Hematopoietic multipotent progenitor cell treated with erythropoietin and hydrocortisone succinate and interleukin-3 and kit ligand, for 4 days (in vitro differentiated cells): ENCODE results near the gene PPP6R2.
A peak's percentile ranks its signal among the peaks of the same experiment; 100 is the strongest.

ENCODE experiments used
- DNase-seq: peaks from one replicate; pipeline ENCODE4 v3.0.0-alpha.2; 2015

Gene PPP6R2

GRCh38 chr22:50436015-50436830, 93.1 kb downstream of the PPP6R2 start:
- no peak for DNase-seq

- no peak for DNase-seq
Measured at GRCh38 chr22:50436841-50437341, 93.8 kb downstream of the PPP6R2 start.

- DNase-seq, result no peak
Measured at GRCh38 chr22:50437511-50438304, 94.6 kb downstream of the PPP6R2 start.

DNA sequence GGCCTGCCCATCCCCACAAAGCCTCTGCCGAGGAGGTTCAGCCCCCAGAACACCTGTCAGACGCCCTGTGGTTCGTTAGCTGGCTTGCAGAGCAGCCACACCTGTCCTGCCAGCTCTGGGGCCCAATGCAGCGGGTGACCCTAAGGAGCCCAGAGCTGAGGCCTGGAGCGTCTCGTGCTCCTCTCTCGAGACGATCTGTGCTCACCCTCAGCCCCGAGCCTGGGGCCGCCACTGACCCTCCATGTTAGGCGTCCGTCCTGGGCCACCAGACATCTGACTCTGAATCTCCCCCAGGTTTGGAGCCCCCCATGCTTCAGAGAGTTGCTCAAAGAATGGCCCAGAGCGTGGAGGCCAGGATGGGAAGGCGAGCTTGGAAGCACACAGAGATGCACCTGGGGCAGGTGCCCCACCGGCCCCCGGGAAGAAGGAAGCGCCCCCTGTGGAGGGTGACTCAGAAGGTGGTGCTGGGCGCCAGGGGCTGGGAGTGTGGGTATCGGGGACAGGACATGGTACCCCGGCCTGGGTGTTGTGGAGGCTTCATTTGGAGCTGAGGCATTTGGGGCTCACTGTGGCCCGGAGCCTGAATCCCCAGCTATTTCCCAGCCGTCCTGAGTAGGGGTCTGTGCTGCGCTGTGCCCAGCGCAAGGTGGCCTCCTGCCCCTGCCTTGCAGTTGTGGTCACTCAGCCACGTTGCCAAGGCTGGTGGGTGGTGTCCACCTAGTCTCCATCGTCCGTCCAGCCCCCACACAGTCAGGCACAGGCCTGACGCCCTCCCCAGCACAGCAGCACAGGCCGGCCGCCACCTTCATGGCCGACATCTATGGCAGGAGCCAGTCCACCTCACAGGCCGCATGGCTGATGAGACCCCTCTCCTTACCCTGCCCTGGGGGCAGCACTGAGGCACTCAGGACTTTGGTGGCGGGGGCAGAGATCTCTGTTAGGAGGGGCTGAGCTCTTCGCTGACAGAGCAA, 95.5 kb downstream of the PPP6R2 start:
- DNase-seq, result no peak

GRCh38 chr22:50439314-50439870, 96.3 kb downstream of the PPP6R2 start:
- no peak for DNase-seq

DNA sequence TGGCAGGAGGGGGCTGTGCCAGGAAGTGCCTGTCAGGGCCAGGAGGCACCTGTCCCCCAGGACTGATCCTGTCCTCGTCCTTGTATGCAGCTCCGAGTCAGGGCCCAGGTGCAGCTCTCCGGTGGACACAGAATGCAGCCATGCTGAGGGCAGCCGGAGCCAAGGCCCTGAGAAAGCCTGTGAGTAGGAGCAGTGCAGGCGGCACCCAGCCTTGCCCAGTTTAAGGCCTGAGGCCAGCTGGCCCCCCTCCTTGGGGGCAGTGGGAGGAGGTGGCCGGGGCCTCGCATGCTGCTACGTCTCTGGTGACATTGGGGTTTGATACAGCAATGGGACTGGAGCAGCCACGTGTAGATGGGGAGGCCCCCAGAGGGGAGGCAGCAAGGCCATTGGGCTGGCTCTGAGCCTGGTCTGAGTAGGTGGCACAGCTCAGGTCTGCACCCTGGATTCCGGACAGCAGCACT, 96.8 kb downstream of the PPP6R2 start:
- no peak for DNase-seq

- no peak for DNase-seq
Measured at GRCh38 chr22:50440544-50441249, 97.6 kb downstream of the PPP6R2 start.

GRCh38 chr22:50441428-50441993, 98.4 kb downstream of the PPP6R2 start:
- DNase-seq, result no peak

DNA sequence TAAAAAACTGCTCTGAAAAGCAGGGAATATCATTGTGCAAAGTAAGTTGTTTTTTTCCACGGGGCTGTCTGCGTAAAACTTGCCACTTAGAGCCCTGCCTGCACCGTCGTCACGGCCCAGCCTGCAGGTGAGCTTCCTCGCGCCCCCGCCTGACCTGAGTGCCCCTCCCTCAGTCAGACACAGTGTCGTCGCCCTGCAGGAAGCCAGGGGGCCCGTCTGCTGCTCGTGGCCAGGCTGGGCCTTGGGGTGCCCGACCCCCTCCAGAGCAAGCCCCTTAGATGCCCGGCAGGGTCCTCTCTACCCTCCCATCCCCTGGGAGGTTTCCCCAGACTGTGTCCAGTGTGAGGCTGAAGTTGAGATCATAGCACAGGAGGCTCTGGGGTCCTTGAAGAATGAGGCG, 100.1 kb downstream of the PPP6R2 start:
- no peak for DNase-seq

DNA sequence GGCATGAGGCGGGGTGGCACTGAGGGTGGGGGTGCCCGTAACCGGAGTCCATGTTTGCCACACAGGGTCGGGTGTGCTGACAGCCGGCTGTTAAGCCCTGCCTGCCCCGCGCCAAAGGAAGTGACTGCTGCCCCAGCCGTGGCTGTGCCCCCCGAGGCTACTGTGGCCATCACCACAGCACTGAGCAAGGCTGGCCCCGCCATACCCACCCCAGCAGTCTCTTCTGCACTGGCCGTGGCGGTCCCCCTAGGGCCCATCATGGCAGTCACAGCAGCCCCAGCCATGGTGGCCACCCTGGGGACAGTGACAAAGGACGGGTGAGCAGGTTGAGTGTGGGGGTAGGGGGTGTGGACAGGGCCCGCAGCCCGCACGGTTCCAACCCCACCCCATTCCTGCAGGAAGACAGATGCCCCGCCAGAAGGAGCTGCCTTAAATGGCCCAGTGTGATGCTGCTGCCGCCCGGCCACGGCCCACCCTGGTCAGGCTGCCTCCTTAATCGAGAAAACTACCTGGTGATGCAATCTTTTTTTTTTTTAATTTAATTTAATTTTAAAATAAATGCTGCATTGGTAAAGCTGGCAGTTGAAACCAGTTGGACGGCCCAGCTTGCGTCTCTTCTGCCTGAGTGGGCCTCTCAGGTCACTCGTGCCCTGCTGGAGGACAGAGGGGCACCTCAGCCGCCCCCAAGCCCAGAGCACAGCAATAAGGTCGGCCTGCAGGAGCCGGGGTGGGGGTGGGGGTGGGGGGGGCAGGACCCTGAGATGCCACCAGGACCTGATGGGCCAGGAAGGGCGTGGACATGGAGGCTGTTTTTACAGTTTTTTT, 100.9 kb downstream of the PPP6R2 start:
- no peak for DNase-seq

DNA sequence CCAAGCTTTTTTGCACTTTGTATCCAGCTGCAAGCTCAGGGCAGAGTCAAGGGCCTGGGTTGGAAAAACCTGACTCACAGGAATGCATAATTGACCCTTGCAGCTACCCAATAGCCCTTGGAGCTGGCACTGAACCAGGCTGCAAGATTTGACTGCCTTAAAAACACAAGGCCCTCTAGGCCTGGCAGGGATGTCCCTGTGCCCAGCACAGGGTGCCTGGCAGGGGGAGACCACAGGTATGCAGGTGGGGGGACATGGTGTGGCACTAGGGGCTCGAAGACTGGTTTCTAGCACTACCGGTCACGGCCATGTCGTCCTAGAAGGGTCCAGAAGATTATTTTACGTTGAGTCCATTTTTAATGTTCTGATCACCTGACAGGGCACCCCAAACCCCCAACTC, 101.5 kb downstream of the PPP6R2 start:
- no peak for DNase-seq

DNA sequence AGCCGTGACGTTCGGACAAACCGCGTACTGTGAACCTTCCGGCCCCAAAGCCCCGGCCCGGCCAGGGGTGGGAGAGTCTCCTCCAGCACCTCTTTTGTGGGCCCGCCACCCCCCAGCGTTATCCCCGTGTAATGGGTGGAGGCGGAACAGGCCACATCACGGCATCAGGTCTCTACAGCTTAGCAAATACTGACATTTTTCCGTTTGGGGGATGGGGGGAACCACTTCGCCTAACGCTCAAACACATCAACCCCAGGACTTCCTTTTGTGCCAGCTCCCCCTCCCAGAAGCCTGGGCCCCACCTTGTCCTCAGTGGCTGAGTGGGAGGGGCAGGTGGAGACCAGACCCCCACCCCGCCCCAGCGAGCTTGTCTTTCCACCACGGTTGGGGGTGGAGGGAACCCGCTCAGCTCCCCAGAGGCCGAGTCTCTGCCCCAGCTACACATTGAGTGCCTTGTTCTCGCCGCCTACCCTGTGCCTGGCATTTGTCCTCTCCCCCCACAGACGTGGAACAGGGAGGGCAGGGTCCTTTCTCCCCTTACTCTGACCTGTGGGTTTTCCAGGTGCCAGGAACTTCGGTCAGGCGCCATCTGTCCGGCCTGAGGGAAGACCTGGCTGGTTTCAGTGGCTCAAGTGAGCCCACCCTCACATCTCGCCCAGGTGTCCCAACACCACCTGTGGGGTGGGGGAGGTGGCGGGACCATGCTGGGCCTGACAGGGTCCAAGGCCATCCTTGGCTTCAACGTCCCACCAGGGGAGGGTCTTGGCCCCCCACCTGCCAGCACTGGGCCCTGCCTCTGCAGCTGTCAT, 102.1 kb downstream of the PPP6R2 start:
- DNase-seq, result peak; percentile 56

- no peak for DNase-seq
Measured at GRCh38 chr22:50445880-50446707, 103.0 kb downstream of the PPP6R2 start.

GRCh38 chr22:50446708-50447575, 103.8 kb downstream of the PPP6R2 start:
- DNase-seq, result no peak

DNA sequence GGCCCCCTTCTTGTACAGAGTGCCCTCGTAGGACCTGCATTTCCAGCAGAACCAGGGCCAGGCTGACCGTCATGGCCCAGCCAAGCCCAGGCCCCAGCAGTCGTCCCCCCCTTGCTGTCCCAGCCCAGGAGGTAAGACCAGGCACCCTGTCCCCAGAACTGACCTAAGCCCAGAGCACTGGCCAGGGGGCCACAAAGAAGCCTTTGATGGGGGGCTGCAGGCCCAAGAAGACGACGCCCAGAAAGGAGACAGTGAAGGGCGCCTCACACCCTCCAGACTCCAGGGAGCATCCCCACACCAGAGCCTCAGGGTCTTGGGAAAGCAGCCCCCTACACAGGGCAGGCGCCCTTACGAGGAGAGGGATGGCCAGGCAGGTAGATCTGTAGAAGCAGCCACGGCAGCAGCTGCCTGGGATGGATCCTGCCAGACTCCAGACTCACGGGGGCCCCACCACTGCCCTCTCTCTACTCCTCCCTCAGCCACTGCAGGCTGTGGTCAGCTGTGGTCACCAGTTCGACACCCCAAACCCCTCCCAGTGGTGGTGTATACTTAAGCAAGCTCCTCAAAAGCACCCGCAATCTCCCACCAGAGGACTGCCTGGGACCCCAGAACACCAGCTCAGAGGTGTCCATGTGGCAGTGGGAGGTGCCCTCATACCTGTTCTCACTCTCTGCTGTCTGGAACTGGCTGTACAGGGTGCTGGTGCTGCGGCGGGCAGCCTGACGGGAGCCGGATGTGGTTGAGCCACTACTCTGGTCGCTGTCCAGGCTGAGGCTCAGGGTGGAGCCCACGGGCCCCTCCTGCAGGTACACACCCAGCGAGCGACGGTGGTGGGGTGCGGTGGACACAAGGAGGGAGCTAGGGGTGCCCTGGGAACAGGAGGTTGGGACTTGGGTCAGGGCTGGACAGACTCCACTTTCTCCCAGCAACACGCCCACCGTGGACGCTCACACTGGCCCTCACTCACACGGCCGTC, 104.7 kb downstream of the PPP6R2 start:
- DNase-seq, result no peak

DNA sequence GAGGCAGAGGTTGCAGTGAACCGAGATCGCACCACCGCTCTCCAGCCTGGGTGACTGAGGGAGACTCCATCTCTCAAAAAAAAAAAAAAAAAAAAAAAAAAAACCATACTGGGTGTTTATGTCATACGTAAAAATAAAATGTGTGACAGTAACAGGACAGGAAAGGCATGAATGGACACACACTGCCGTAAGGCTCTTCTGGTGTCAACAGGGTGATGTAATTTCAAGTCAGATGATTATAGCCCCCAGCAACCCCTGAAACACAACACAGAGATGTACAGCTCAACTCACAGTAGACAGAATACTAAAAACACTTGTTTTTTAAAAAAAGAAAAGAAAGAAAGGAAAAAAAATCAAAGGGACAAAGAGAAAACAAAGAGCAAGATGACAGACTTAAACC, 109.5 kb downstream of the PPP6R2 start:
- no peak for DNase-seq
